Activated CD4-positive, alpha-beta T cell treated with anti-CD3 and anti-CD28 coated beads, Interleukin-2, amount 50 U/mL, for 48 hours (primary cell): ENCODE data around the gene SLC6A3.
"Not testable (repeated sequence)": the region's sequence is repeated elsewhere in the genome, so short reads cannot be mapped to it uniquely, and the experiment has no call there.

ENCODE experiments used
- DNase-seq, 2 experiments: peaks; one replicate each; pipeline ENCODE4 v3.0.0-alpha.2; 2020

The SLC6A3 gene

GRCh38 chr5:1366514-1366913 lies 78.7 kb downstream of the SLC6A3 start:
- DNase-seq: no peak

- DNase-seq: no peak
These were observed 81.0 kb downstream of the SLC6A3 start for GRCh38 chr5:1364211-1364610.

- no peak for DNase-seq
These were observed 81.7 kb downstream of the SLC6A3 start for GRCh38 chr5:1363581-1363980.

- DNase-seq: no peak
These were observed 82.1 kb downstream of the SLC6A3 start for GRCh38 chr5:1363160-1363559.

GRCh38 chr5:1362242-1363015 lies 82.8 kb downstream of the SLC6A3 start:
- no peak for DNase-seq

GRCh38 chr5:1360861-1361260 lies 84.4 kb downstream of the SLC6A3 start:
- DNase-seq: no peak

- not testable (repeated sequence) for DNase-seq
These were observed 84.9 kb downstream of the SLC6A3 start for GRCh38 chr5:1360367-1360766.

GRCh38 chr5:1359713-1360112 lies 85.5 kb downstream of the SLC6A3 start:
- DNase-seq: no peak

GRCh38 chr5:1359031-1359645 lies 86.1 kb downstream of the SLC6A3 start:
- DNase-seq: no peak

GRCh38 chr5:1358726-1359025 lies 86.6 kb downstream of the SLC6A3 start:
- DNase-seq: no peak

GRCh38 chr5:1357946-1358725 lies 87.1 kb downstream of the SLC6A3 start:
- DNase-seq: no peak

GRCh38 chr5:1356873-1357787 lies 88.1 kb downstream of the SLC6A3 start:
- no peak for DNase-seq

- no peak for DNase-seq
These were observed 90.7 kb downstream of the SLC6A3 start for GRCh38 chr5:1354576-1354975.

GRCh38 chr5:1352231-1353219 lies 92.7 kb downstream of the SLC6A3 start:
- no peak for DNase-seq

GRCh38 chr5:1351156-1351555 lies 94.1 kb downstream of the SLC6A3 start:
- no peak for DNase-seq

GRCh38 chr5:1349246-1349645 lies 96.0 kb downstream of the SLC6A3 start:
- no peak for DNase-seq

- no peak for DNase-seq
These were observed 96.3 kb downstream of the SLC6A3 start for GRCh38 chr5:1348986-1349245.

- DNase-seq: no peak
These were observed 97.7 kb downstream of the SLC6A3 start for GRCh38 chr5:1347571-1347970.

- DNase-seq: no peak
These were observed 98.4 kb downstream of the SLC6A3 start for GRCh38 chr5:1346627-1347440.

- DNase-seq: no peak
These were observed 99.2 kb downstream of the SLC6A3 start for GRCh38 chr5:1345876-1346626.
